IMR-90 (cell line): ENCODE measurements around the gene ALKBH2. TPM values are rescaled to one million over a fixed set of nuclear protein-coding genes. Genes with fewer than 3 reads are reported as not detected.

Experiments used
- ATAC-seq: fragments of 200-7000 bp; cut with Tn5 transposase; 2 replicates; pipeline ENCODE4 v1.9.1; 2020; ENCODE audit warnings: low read depth, mild to moderate bottlenecking, moderate library complexity
- BruUV-seq: library from RNA; stranded (reverse); fragments of 400-500 nt; replicated peaks from 2 replicates; lab custom pipeline; 2021; lab: Mats Ljungman, UMichigan
- CTCF ChIA-PET: fragments of 300-600 bp; formaldehyde crosslinking; extraction: SDS; loops from one replicate; lab custom pipeline; 2021; ENCODE audit warnings: antibody characterized with exemption; lab: Yijun Ruan, JAX
- POLR2A ChIA-PET: fragments of 300-600 bp; sonication (Branson Sonifier 250); formaldehyde crosslinking; loops from one replicate; lab custom pipeline; 2022; ENCODE audit warnings: antibody characterized with exemption; ENCODE audit not compliant: unreplicated experiment; lab: Charles Lee
- DNase-seq: peaks from one replicate; pipeline ENCODE4 v3.0.0; 2013
- H2AFZ ChIP-seq: replicated peaks from 2 replicates; pipeline ENCODE3; 2013; ENCODE audit warnings: low read length, mild to moderate bottlenecking; ENCODE audit not compliant: poor library complexity
- H2AK5ac ChIP-seq: 2 replicates; pipeline ENCODE4 v1.6.1; 2013; ENCODE audit warnings: low read depth, low read length, inconsistent platforms
- H2AK9ac ChIP-seq: replicated peaks from 2 replicates; pipeline ENCODE3; 2013; ENCODE audit warnings: mild to moderate bottlenecking, low read depth, low read length, moderate library complexity; ENCODE audit not compliant: poor library complexity
- H2BK120ac ChIP-seq: 2 replicates; pipeline ENCODE4 v1.6.1; 2013; ENCODE audit warnings: low read depth, low read length, inconsistent platforms
- H2BK15ac ChIP-seq: 3 replicates; pipeline ENCODE4 v1.6.1; 2013; ENCODE audit warnings: low read depth, low read length, inconsistent platforms
- H2BK20ac ChIP-seq: 2 replicates; pipeline ENCODE4 v1.6.1; 2013; ENCODE audit warnings: low read depth, mild to moderate bottlenecking, inconsistent platforms, low read length, moderate library complexity
- H2BK5ac ChIP-seq: 2 replicates; pipeline ENCODE4 v1.6.1; 2013; ENCODE audit warnings: mild to moderate bottlenecking, low read depth, low read length, inconsistent platforms; ENCODE audit not compliant: poor library complexity, severe bottlenecking
- H3K14ac ChIP-seq: replicated peaks from 2 replicates; pipeline ENCODE4 v1.6.1; 2013; ENCODE audit warnings: low read depth, low read length, inconsistent platforms
- H3K18ac ChIP-seq: 2 replicates; pipeline ENCODE4 v1.6.1; 2013; ENCODE audit warnings: low read depth, low read length, control low read depth
- H3K23ac ChIP-seq: 2 replicates; pipeline ENCODE4 v1.6.1; 2013; ENCODE audit warnings: low read depth, low read length, inconsistent platforms
- H3K27ac ChIP-seq: 2 replicates; pipeline ENCODE4 v1.5.1; 2013; ENCODE audit warnings: mild to moderate bottlenecking, control low read depth, low read length; ENCODE audit not compliant: insufficient read depth
- H3K27me3 ChIP-seq: 2 replicates; pipeline ENCODE4 v1.6.1; 2013; ENCODE audit warnings: low read length; ENCODE audit not compliant: control insufficient read depth, insufficient read depth
- H3K36me3 ChIP-seq: 2 replicates; pipeline ENCODE4 v1.6.1; 2013; ENCODE audit warnings: low read length, mixed read lengths; ENCODE audit not compliant: control insufficient read depth, insufficient read depth
- H3K4ac ChIP-seq: 2 replicates; pipeline ENCODE4 v1.6.1; 2013; ENCODE audit warnings: low read depth, low read length, inconsistent platforms
- H3K4me1 ChIP-seq: 2 replicates; pipeline ENCODE4 v1.6.1; 2013; ENCODE audit warnings: low read length, mixed read lengths; ENCODE audit not compliant: control insufficient read depth, insufficient read depth
- H3K4me2 ChIP-seq: 2 replicates; pipeline ENCODE4 v1.6.1; 2013; ENCODE audit warnings: low read depth, mild to moderate bottlenecking, control low read depth, low read length, moderate library complexity
- H3K4me3 ChIP-seq: 2 replicates; pipeline ENCODE4 v1.5.1; 2013; ENCODE audit warnings: low read depth, mild to moderate bottlenecking, control low read depth, low read length, moderate library complexity; ENCODE audit not compliant: insufficient read depth
- H3K56ac ChIP-seq: 2 replicates; pipeline ENCODE4 v1.6.1; 2013; ENCODE audit warnings: low read length, inconsistent platforms; ENCODE audit not compliant: insufficient read depth; ENCODE audit errors: extremely low read depth
- H3K79me1 ChIP-seq, 2 experiments: 2 replicates each; pipeline ENCODE4 v1.6.1; 2013; ENCODE audit warnings: low read length in 2 of 2, inconsistent platforms in 1 of 2, low read depth in 1 of 2
- H3K9ac ChIP-seq: 2 replicates; pipeline ENCODE4 v1.6.1; 2013; ENCODE audit warnings: low read depth, low read length, control low read depth
- H3K9me1 ChIP-seq: 2 replicates; pipeline ENCODE4 v1.6.1; 2013; ENCODE audit warnings: low read length, inconsistent platforms; ENCODE audit not compliant: insufficient read depth
- H3K9me3 ChIP-seq: 2 replicates; pipeline ENCODE4 v1.6.1; 2013; ENCODE audit warnings: low read length; ENCODE audit not compliant: control insufficient read depth, insufficient read depth
- H4K20me1 ChIP-seq: 2 replicates; pipeline ENCODE4 v1.6.1; 2013; ENCODE audit warnings: low read length, inconsistent platforms; ENCODE audit not compliant: insufficient read depth
- H4K5ac ChIP-seq: 2 replicates; pipeline ENCODE4 v1.6.1; 2013; ENCODE audit warnings: mild to moderate bottlenecking, low read depth, low read length, control low read depth
- H4K8ac ChIP-seq, 2 experiments: 2 replicates each; pipeline ENCODE4 v1.6.1; 2013; ENCODE audit warnings: low read depth in 2 of 2, low read length in 2 of 2, control low read depth in 1 of 2, inconsistent platforms in 1 of 2
- H4K91ac ChIP-seq: 2 replicates; pipeline ENCODE4 v1.6.1; 2013; ENCODE audit warnings: low read depth, low read length, inconsistent platforms; ENCODE audit not compliant: insufficient read depth
- BHLHE40 ChIP-seq: fragments of 150-350 bp; IDR thresholded peaks from 2 replicates; pipeline ENCODE4 v1.6.1; 2016; ENCODE audit warnings: mild to moderate bottlenecking, low read depth, low read length
- CEBPB ChIP-seq: IDR thresholded peaks from 2 replicates; pipeline ENCODE4 v1.6.1; 2012; ENCODE audit warnings: low read depth, low read length, improper control_type of control experiment
- CHD1 ChIP-seq: IDR thresholded peaks from 2 replicates; pipeline ENCODE4 v1.6.1; 2012; ENCODE audit warnings: low read depth, low read length, improper control_type of control experiment
- FOS ChIP-seq: fragments of 150-350 bp; IDR thresholded peaks from 2 replicates; pipeline ENCODE4 v1.6.1; 2016; ENCODE audit warnings: low read depth, low read length
- MAFK ChIP-seq: IDR thresholded peaks from 2 replicates; pipeline ENCODE4 v1.6.1; 2012; ENCODE audit warnings: low read depth, low read length, improper control_type of control experiment
- MAZ ChIP-seq: IDR thresholded peaks from 2 replicates; pipeline ENCODE4 v1.6.1; 2012; ENCODE audit warnings: low read depth, mild to moderate bottlenecking, low read length, improper control_type of control experiment, moderate library complexity, borderline replicate concordance
- MXI1 ChIP-seq: IDR thresholded peaks from 2 replicates; pipeline ENCODE4 v1.6.1; 2012; ENCODE audit warnings: low read depth, mild to moderate bottlenecking, low read length, moderate library complexity, borderline replicate concordance
- NFE2L2 ChIP-seq: fragments of 150-350 bp; IDR thresholded peaks from 2 replicates; pipeline ENCODE4 v1.6.1; 2016; ENCODE audit warnings: low read depth, mild to moderate bottlenecking, low read length
- POLR2A ChIP-seq: IDR thresholded peaks from 2 replicates; pipeline ENCODE4 v1.6.1; 2012; ENCODE audit warnings: mild to moderate bottlenecking, low read depth, low read length
- RAD21 ChIP-seq: IDR thresholded peaks from 2 replicates; pipeline ENCODE4 v1.6.1; 2012; ENCODE audit warnings: low read length, improper control_type of control experiment
- RCOR1 ChIP-seq: IDR thresholded peaks from 2 replicates; pipeline ENCODE4 v1.6.1; 2012; ENCODE audit warnings: mild to moderate bottlenecking, low read length, improper control_type of control experiment; ENCODE audit not compliant: insufficient replicate concordance
- RFX5 ChIP-seq: IDR thresholded peaks from 2 replicates; pipeline ENCODE4 v1.8.0; 2012; ENCODE audit warnings: low read depth, mild to moderate bottlenecking, low read length, moderate library complexity
- SMC3 ChIP-seq: fragments of 150-350 bp; IDR thresholded peaks from 2 replicates; pipeline ENCODE4 v1.6.1; 2016; ENCODE audit warnings: low read depth, mild to moderate bottlenecking, antibody characterized with exemption, low read length, moderate library complexity
- WGBS, 2 experiments: methylation state at CpG; one replicate each; pipeline versions ENCODE4 v1.1.5 to v1.1.7; 2013; ENCODE audit warnings: missing lambda C conversion rate in 2 of 2; ENCODE audit not compliant: insufficient read length in 1 of 2; ENCODE audit errors: extremely low coverage in 2 of 2; 5-methylcytosine and 5-hydroxymethylcytosine counted together
- dilution Hi-C: fragments of 300-500 bp; cut with HindIII; formaldehyde crosslinking; loops from one replicate; pipeline ENCODE4 v1.14.3; 2018; ENCODE audit warnings: low sequenced_read_pairs; ENCODE audit not compliant: unreplicated experiment
- in situ Hi-C: fragments of 300-500 bp; cut with MboI; formaldehyde crosslinking; loops from 3 replicates; pipeline ENCODE4 v1.14.3; 2019; ENCODE audit warnings: low sequenced_read_pairs, inconsistent platforms, mixed read lengths
- intact Hi-C: fragments of 100-400 bp; cut with micrococcal nuclease; formaldehyde crosslinking; loops from 2 replicates; pipeline ENCODE4 v1.10.0; 2022
- polyA plus RNA-seq, 3 experiments: library from polyadenylated mRNA; depleted of rRNA; stranded (reverse); fragments of >200 nt; gene quantifications; 2 replicates each; pipeline ENCODE4 v1.2.3, GENCODE V29; 2012; ENCODE audit warnings: low replicate concordance in 1 of 3
- total RNA-seq: library from RNA; depleted of rRNA; stranded (reverse); fragments of >200 nt; gene quantifications from 2 replicates; pipeline ENCODE4 v1.2.3, GENCODE V29; 2012
- TF ChIP-seq, protein P1 (sequence below): fragments of 150-350 bp; IDR thresholded peaks from 2 replicates; pipeline ENCODE4 v1.6.1; 2016; ENCODE audit warnings: low read depth, mild to moderate bottlenecking, low read length, moderate library complexity, borderline replicate concordance
- TF ChIP-seq, protein P2 (sequence below): conservative IDR thresholded peaks from 2 replicates; pipeline ENCODE4 v1.5.1; 2012; ENCODE audit warnings: mild to moderate bottlenecking, low read depth, low read length, improper control_type of control experiment
- TF ChIP-seq, protein P3 (sequence below): fragments of 150-350 bp; IDR thresholded peaks from 2 replicates; pipeline ENCODE4 v1.6.1; 2017; ENCODE audit warnings: mild to moderate bottlenecking, antibody characterized with exemption, low read length, low read depth

The ALKBH2 gene
- total and polyA plus RNA-seq, 2 of the 4 experiments (the other 2 are of a cell fraction), result 14.9 to 17.8 TPM

- no peak overlapping the region for H3K27ac ChIP-seq
- H2BK120ac ChIP-seq, result no peak overlapping the region
- no peak overlapping the region for H2BK5ac ChIP-seq
- no peak overlapping the region for H2BK15ac ChIP-seq
- H3K4ac ChIP-seq, result no peak overlapping the region
- peaks cover 34% of the 10 kb centered on the region for H3K36me3 ChIP-seq
- H4K91ac ChIP-seq, result no peak overlapping the region
- no peak overlapping the region for H3K56ac ChIP-seq
- H3K18ac ChIP-seq, result no peak overlapping the region
- H3K4me1 ChIP-seq, result peaks cover 3% of the 10 kb centered on the region; the same call in 1 of the 2 replicates
- H3K4me2 ChIP-seq, result no peak overlapping the region
- no peak overlapping the region for H3K14ac ChIP-seq
- TF ChIP-seq CHD1 (no peak), MXI1 (no peak), MAFK (no peak), SMC3 (no peak), RCOR1 (no peak), POLR2A (no peak), MAZ (no peak), BHLHE40 (no peak), RAD21 (no peak), FOS (no peak), CEBPB (no peak), NFE2L2 (no peak), RFX5 (no peak)
- TF ChIP-seq, protein P1, sequence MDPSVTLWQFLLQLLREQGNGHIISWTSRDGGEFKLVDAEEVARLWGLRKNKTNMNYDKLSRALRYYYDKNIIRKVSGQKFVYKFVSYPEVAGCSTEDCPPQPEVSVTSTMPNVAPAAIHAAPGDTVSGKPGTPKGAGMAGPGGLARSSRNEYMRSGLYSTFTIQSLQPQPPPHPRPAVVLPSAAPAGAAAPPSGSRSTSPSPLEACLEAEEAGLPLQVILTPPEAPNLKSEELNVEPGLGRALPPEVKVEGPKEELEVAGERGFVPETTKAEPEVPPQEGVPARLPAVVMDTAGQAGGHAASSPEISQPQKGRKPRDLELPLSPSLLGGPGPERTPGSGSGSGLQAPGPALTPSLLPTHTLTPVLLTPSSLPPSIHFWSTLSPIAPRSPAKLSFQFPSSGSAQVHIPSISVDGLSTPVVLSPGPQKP, result no peak
- TF ChIP-seq, protein P2, sequence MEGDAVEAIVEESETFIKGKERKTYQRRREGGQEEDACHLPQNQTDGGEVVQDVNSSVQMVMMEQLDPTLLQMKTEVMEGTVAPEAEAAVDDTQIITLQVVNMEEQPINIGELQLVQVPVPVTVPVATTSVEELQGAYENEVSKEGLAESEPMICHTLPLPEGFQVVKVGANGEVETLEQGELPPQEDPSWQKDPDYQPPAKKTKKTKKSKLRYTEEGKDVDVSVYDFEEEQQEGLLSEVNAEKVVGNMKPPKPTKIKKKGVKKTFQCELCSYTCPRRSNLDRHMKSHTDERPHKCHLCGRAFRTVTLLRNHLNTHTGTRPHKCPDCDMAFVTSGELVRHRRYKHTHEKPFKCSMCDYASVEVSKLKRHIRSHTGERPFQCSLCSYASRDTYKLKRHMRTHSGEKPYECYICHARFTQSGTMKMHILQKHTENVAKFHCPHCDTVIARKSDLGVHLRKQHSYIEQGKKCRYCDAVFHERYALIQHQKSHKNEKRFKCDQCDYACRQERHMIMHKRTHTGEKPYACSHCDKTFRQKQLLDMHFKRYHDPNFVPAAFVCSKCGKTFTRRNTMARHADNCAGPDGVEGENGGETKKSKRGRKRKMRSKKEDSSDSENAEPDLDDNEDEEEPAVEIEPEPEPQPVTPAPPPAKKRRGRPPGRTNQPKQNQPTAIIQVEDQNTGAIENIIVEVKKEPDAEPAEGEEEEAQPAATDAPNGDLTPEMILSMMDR, result no peak
- TF ChIP-seq, protein P3, sequence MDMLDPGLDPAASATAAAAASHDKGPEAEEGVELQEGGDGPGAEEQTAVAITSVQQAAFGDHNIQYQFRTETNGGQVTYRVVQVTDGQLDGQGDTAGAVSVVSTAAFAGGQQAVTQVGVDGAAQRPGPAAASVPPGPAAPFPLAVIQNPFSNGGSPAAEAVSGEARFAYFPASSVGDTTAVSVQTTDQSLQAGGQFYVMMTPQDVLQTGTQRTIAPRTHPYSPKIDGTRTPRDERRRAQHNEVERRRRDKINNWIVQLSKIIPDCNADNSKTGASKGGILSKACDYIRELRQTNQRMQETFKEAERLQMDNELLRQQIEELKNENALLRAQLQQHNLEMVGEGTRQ, result no peak
- DNase-seq (no peak), ATAC-seq (no peak)
- no peak overlapping the region for H4K5ac ChIP-seq
- H3K4me3 ChIP-seq, result no peak overlapping the region
- no peak overlapping the region for H3K23ac ChIP-seq
- intact Hi-C loops, result no loop called here
- H3K9me1 ChIP-seq, result no peaks in the 10 kb centered on the region
- H2AK5ac ChIP-seq, result no peak overlapping the region
- H4K20me1 ChIP-seq, result no peaks in the 10 kb centered on the region
- no CpG with 5 or more reads among the region's 5 CpGs for WGBS, 2 experiments
- BruUV-seq, result no TSS peak
- dilution Hi-C loops, result no loop called here
- H3K79me1 ChIP-seq, result peaks cover 0 to 7% of the 10 kb centered on the region in 2 experiments
- no peaks in the 10 kb centered on the region for H3K9me3 ChIP-seq
- POLR2A ChIA-PET, result interaction anchor here (0.6 kb wide), 1 partner anchor 408 kb away, joined by 5 read pairs; no protein-coding TSS in a partner anchor
- H2BK20ac ChIP-seq, result no peak overlapping the region
- in situ Hi-C loops, result loop anchor here (25.0 kb wide), 1 partner anchor 450 kb away; the partner anchor contains the start of gene SELPLG
- H3K9ac ChIP-seq, result no peak overlapping the region
- H4K8ac ChIP-seq, result no peak overlapping the region
- H2AFZ ChIP-seq, result no peak overlapping the region
- no peak overlapping the region for H2AK9ac ChIP-seq
- no peaks in the 10 kb centered on the region for H3K27me3 ChIP-seq
- CTCF ChIA-PET, result interaction anchor here (0.6 kb wide), 1 partner anchor 25 kb away, joined by 6 read pairs; no protein-coding TSS in a partner anchor
These were observed 6.0 kb downstream of the ALKBH2 start for GRCh38 chr12:109087250-109087649.
